C4-2B (cell line): ENCODE results near the gene ENOX2.

ENCODE experiments used
- ZFX ChIP-seq: fragments of 450-650 bp; IDR thresholded peaks from 2 replicates; pipeline ENCODE4 v1.6.1; 2017
- TF ChIP-seq, protein P1 (sequence below): fragments of 450-650 bp; conservative IDR thresholded peaks from 2 replicates; pipeline ENCODE4 v1.5.1; 2017; ENCODE audit warnings: mild to moderate bottlenecking

DNA sequence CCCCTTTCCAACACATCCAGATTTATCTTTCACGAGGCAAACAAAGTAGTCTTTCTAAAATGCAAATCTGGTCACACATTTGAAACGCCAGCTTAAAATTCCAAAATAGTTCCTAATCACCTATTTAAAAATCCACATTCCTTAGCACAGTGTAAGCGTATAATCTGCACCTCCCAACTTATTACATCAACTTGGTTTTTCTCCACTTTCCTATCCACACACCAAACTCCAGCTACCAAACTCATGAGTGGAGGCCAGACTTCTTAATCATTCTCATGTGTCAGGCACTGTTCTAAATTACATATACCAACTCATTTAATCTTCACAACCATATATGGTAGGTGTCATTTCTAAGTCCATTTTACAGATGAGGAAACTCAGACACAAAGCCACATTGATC is 33.8 kb downstream of the ENOX2 start:
- TF ChIP-seq, protein P1, sequence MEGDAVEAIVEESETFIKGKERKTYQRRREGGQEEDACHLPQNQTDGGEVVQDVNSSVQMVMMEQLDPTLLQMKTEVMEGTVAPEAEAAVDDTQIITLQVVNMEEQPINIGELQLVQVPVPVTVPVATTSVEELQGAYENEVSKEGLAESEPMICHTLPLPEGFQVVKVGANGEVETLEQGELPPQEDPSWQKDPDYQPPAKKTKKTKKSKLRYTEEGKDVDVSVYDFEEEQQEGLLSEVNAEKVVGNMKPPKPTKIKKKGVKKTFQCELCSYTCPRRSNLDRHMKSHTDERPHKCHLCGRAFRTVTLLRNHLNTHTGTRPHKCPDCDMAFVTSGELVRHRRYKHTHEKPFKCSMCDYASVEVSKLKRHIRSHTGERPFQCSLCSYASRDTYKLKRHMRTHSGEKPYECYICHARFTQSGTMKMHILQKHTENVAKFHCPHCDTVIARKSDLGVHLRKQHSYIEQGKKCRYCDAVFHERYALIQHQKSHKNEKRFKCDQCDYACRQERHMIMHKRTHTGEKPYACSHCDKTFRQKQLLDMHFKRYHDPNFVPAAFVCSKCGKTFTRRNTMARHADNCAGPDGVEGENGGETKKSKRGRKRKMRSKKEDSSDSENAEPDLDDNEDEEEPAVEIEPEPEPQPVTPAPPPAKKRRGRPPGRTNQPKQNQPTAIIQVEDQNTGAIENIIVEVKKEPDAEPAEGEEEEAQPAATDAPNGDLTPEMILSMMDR = no peak
- no peak for TF ChIP-seq ZFX
